ENCODE measurements around the gene F2.

DNA sequence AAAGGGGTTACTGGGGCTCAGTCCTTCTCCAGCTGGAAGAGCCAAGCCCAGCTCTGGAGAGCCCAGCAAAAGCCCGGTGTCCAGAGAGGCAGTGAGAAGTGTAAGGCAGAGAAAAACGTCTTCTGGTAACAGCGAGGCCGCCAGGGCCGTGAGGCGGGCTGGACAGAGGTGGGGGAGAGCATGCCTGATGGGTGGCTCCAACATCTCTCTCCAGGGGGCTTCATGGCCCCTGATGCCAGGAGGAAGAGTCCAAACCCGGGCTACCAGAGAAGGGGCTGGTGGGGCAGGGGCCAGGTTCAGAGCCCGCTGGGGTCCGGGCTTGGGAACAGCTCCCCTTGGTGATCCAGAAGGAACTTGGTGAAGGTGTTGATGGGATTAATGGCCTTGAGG is 40.3 kb upstream of the F2 start:
- TF ChIP-seq HOXA3 (CRISPR knock-in tag; IDR thresholded peaks at IDR 0.05) (no peak), ZNF501 (CRISPR knock-in tag; IDR thresholded peaks at IDR 0.05) (no peak), GATAD1 (CRISPR knock-in tag; IDR thresholded peaks at IDR 0.05) (no peak), MIER3 (CRISPR knock-in tag; IDR thresholded peaks at IDR 0.05; ENCODE audit: borderline replicate concordance) (no peak)
- TF ChIP-seq, protein P1, sequence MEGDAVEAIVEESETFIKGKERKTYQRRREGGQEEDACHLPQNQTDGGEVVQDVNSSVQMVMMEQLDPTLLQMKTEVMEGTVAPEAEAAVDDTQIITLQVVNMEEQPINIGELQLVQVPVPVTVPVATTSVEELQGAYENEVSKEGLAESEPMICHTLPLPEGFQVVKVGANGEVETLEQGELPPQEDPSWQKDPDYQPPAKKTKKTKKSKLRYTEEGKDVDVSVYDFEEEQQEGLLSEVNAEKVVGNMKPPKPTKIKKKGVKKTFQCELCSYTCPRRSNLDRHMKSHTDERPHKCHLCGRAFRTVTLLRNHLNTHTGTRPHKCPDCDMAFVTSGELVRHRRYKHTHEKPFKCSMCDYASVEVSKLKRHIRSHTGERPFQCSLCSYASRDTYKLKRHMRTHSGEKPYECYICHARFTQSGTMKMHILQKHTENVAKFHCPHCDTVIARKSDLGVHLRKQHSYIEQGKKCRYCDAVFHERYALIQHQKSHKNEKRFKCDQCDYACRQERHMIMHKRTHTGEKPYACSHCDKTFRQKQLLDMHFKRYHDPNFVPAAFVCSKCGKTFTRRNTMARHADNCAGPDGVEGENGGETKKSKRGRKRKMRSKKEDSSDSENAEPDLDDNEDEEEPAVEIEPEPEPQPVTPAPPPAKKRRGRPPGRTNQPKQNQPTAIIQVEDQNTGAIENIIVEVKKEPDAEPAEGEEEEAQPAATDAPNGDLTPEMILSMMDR (CRISPR knock-in tag; IDR thresholded peaks at IDR 0.05) = no peak
